ENCODE data around the gene SLAMF8. TPM values are rescaled to one million over a fixed set of nuclear protein-coding genes. Genes with fewer than 3 reads are reported as not detected.
A peak's percentile ranks its signal among the peaks of the same experiment; 100 is the strongest.

The SLAMF8 gene
- polyA plus RNA-seq, 1 donor = 4.5 TPM

DNA sequence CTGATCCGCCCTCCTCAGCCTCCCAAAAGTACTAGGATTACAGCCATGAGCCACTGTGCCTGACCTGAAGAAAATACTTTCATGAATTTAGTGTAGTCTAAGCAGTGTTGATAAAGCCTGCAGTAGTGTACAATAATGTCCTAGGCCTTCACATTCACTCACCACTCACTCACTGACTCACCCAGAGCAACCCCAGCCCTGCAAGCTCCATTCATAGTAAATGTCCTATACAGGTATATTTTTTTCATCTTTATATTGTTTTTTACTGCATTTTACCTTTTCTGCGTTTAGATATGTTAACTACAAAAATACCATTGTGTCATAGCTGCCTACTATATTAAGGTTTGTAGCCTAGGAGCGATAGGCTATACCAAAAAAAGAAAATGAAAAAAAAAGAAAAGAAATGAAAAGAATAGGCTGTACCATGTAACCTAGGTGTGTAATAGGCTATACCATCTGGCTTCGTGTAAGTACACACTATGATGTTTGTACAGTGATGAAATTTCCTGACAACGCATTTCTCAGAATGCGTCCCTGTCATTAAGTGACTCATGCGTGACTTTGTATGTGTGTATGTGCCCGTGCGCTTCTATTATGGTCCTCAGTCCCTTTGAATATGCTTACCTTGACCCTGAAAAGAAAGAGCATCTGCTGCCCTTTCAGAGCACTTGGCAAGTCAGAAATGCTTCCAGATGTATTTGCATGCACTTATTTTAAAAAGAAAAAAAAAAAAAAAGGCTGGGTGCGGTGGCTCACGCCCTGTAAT lies 9.2 kb upstream of the SLAMF8 start:
- Histone ChIP-seq H3K36me3 (ENCODE audit: control insufficient read depth, insufficient read depth, low read length) (no peaks in the 10 kb centered on the region), H3K27ac (ENCODE audit: low read length) (no peak overlapping the region), H3K27me3 (ENCODE audit: control insufficient read depth, insufficient read depth, low read length) (no peaks in the 10 kb centered on the region), H3K4me3 (ENCODE audit: low read length) (no peak overlapping the region), H3K4me1 (ENCODE audit: control insufficient read depth, insufficient read depth, low read length) (no peaks in the 10 kb centered on the region), H3K9me3 (ENCODE audit: control insufficient read depth, low read depth, low read length) (no peaks in the 10 kb centered on the region)
- DNase-seq = peak; percentile 58 to 82
- WGBS (ENCODE audit: insufficient coverage, low lambda C conversion rate) = 81% methylated on average over 2 of the region's 11 CpGs

DNA sequence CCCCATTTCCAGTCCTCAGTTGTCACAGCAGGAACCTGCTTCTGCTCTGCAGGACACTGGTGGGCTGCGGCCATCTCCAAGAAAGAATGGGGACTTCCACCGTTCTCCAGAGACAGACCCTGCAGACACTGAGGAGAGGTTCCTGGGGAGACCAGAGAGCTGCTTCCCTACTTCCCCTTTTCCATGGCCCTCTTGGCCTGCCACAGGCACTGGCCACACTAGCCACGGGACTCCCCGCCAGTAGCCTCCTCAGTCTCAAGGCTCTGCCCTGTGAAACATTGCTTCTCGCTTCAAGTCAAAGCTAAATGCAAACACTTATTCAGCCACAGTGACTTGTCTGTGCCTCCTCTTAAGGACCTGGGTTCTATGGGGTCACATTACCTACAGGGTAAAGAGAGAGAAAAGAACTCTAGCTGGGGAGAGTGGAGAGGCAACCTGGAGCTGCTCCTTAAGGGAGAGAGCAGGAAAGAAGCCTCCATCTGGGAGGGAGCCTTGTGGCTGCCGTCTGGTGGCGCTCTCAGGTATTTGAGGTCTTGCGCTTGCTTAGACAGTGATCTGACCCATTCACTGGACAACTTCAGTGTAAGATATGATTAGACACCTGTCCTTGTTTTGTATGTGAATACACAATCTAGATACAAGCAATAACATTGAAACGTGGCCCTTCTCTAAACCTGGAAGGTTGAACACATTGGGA lies 5.4 kb upstream of the SLAMF8 start:
- no peaks in the 10 kb centered on the region for H3K9me3 ChIP-seq (ENCODE audit: control insufficient read depth, low read depth, low read length)
- H3K36me3 ChIP-seq (ENCODE audit: control insufficient read depth, insufficient read depth, low read length) = no peaks in the 10 kb centered on the region
- WGBS (ENCODE audit: insufficient coverage, low lambda C conversion rate) = no CpG with 5 or more reads among the region's 9 CpGs
- no peak overlapping the region for H3K4me3 ChIP-seq (ENCODE audit: low read length)
- H3K27ac ChIP-seq (ENCODE audit: low read length) = no peak overlapping the region
- H3K4me1 ChIP-seq (ENCODE audit: control insufficient read depth, insufficient read depth, low read length) = peaks cover 10% of the 10 kb centered on the region
- DNase-seq = no peak
- H3K27me3 ChIP-seq (ENCODE audit: control insufficient read depth, insufficient read depth, low read length) = no peaks in the 10 kb centered on the region

DNA sequence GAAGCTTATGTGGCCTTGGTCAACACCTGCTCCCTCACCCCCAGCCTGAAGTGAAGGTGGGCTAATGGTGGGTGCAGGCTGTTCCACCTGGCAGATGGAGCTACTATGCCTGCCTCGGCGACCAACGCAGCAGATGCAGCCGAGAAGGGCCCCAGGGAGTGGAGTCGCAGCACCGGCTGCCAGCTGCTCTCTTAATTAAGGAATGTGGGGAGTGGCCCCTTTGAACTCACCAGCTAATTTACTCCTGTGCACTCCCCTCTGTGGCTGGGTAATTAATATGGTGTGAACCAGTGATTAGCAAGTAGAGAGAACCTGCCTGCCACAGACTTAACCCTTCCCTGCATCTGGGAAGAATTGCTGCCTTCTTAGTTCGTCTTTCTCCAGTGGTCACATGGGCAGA lies 3.3 kb upstream of the SLAMF8 start:
- H3K4me3 ChIP-seq (ENCODE audit: low read length) = no peak overlapping the region
- no peaks in the 10 kb centered on the region for H3K9me3 ChIP-seq (ENCODE audit: control insufficient read depth, low read depth, low read length)
- H3K27ac ChIP-seq (ENCODE audit: low read length) = no peak overlapping the region
- H3K27me3 ChIP-seq (ENCODE audit: control insufficient read depth, insufficient read depth, low read length) = no peaks in the 10 kb centered on the region
- DNase-seq = peak; percentile 26 to 57
- no peaks in the 10 kb centered on the region for H3K36me3 ChIP-seq (ENCODE audit: control insufficient read depth, insufficient read depth, low read length)
- peaks cover 10% of the 10 kb centered on the region for H3K4me1 ChIP-seq (ENCODE audit: control insufficient read depth, insufficient read depth, low read length)
- WGBS (ENCODE audit: insufficient coverage, low lambda C conversion rate) = no CpG with 5 or more reads among the region's 7 CpGs

DNA sequence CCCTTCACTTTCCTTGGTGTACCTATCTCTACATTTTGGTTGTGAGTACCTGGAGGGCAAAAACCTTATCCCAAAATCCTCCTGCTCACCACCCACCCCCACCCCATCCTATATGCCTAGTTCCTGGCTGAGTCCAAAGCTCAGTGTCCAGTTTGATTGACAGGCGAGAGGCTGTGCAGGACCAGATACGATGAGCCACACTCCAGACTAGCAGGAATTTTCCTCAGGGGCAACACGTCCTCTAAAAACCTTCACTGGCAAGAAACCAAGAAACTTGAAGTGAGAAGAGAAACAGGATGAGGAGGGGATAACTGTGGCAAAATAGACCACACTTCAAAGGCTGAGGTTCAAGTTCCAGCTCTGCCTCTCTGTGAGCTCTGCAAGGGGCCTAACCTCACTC lies 1.1 kb upstream of the SLAMF8 start:
- H3K27ac ChIP-seq (ENCODE audit: low read length) = no peak overlapping the region
- no peaks in the 10 kb centered on the region for H3K27me3 ChIP-seq (ENCODE audit: control insufficient read depth, insufficient read depth, low read length)
- no peak for DNase-seq
- no peak overlapping the region for H3K4me3 ChIP-seq (ENCODE audit: low read length)
- 40% methylated on average over 1 of the region's 3 CpGs for WGBS (ENCODE audit: insufficient coverage, low lambda C conversion rate)
- no peaks in the 10 kb centered on the region for H3K9me3 ChIP-seq (ENCODE audit: control insufficient read depth, low read depth, low read length)
- H3K4me1 ChIP-seq (ENCODE audit: control insufficient read depth, insufficient read depth, low read length) = peaks cover 10% of the 10 kb centered on the region
- no peaks in the 10 kb centered on the region for H3K36me3 ChIP-seq (ENCODE audit: control insufficient read depth, insufficient read depth, low read length)

DNA sequence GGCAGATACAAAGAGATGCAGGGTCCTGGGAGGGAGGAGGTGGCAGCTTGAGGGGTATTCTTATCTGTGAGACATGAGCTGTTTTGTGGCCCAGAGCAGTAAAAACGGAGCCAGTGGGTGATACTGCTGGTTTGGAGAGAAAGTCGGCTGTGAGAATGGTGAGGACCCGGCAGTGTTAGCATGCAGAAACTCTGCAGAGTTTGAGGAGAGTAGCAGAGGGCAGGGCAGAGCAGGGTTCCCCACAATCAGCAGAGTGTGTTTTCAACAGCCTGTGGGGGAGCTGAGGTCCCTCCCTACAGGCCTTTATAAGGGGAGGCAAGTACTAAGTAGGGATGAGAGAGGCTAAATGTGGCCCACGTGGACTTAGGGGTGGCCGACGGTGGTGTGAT lies 423 bp downstream of the SLAMF8 start:
- H3K27me3 ChIP-seq (ENCODE audit: control insufficient read depth, insufficient read depth, low read length) = no peaks in the 10 kb centered on the region
- H3K36me3 ChIP-seq (ENCODE audit: control insufficient read depth, insufficient read depth, low read length) = no peaks in the 10 kb centered on the region
- no CpG with 5 or more reads among the region's 6 CpGs for WGBS (ENCODE audit: insufficient coverage, low lambda C conversion rate)
- H3K9me3 ChIP-seq (ENCODE audit: control insufficient read depth, low read depth, low read length) = no peaks in the 10 kb centered on the region
- H3K4me1 ChIP-seq (ENCODE audit: control insufficient read depth, insufficient read depth, low read length) = peaks cover 10% of the 10 kb centered on the region
- DNase-seq = no peak
- H3K27ac ChIP-seq (ENCODE audit: low read length) = no peak overlapping the region
- H3K4me3 ChIP-seq (ENCODE audit: low read length) = no peak overlapping the region

DNA sequence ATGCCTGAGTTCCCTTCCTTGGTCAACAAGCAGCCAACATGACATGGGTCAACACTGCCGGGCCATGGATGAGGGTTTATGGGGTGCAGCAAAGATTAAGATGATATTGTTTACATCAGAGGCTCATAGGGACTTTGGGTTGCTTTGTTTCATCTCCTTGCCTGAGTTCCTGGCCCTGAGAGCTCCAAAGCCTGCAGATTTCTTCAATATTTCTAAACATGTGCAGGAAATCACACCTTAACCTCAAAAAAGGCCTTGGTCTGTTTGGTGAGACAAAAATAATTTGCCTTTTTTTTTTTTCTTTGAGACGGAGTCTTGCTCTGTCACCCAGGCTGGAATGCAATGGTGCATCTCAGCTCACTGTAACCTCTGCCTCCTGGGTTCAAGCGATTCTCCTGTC lies 876 bp downstream of the SLAMF8 start:
- no peak overlapping the region for H3K27ac ChIP-seq (ENCODE audit: low read length)
- no peak overlapping the region for H3K4me3 ChIP-seq (ENCODE audit: low read length)
- H3K27me3 ChIP-seq (ENCODE audit: control insufficient read depth, insufficient read depth, low read length) = no peaks in the 10 kb centered on the region
- no peak for DNase-seq
- WGBS (ENCODE audit: insufficient coverage, low lambda C conversion rate) = no CpG with 5 or more reads among the region's 3 CpGs
- no peaks in the 10 kb centered on the region for H3K36me3 ChIP-seq (ENCODE audit: control insufficient read depth, insufficient read depth, low read length)
- peaks cover 10% of the 10 kb centered on the region for H3K4me1 ChIP-seq (ENCODE audit: control insufficient read depth, insufficient read depth, low read length)
- H3K9me3 ChIP-seq (ENCODE audit: control insufficient read depth, low read depth, low read length) = no peaks in the 10 kb centered on the region

DNA sequence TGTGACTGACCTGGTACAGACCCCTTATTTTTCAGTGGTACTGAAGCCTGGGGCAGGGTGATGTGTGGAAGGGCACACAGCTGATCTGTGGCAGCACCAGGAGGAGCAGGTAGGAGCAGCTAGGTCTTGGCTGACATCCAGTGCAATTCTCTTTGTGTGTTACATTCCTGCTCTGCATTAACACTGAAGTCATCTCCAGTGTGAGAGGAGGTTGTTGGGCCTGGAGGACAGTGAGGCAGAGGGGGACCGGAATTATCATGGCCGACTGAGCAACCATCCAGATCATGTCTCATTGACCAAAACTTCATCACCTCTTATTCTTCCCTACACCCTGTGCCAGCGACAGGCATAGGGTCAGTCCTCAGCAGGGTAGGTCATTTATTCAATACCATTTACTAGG lies 1.5 kb downstream of the SLAMF8 start:
- WGBS (ENCODE audit: insufficient coverage, low lambda C conversion rate) = 100% methylated on average over 1 of the region's 3 CpGs
- H3K27ac ChIP-seq (ENCODE audit: low read length) = no peak overlapping the region

DNA sequence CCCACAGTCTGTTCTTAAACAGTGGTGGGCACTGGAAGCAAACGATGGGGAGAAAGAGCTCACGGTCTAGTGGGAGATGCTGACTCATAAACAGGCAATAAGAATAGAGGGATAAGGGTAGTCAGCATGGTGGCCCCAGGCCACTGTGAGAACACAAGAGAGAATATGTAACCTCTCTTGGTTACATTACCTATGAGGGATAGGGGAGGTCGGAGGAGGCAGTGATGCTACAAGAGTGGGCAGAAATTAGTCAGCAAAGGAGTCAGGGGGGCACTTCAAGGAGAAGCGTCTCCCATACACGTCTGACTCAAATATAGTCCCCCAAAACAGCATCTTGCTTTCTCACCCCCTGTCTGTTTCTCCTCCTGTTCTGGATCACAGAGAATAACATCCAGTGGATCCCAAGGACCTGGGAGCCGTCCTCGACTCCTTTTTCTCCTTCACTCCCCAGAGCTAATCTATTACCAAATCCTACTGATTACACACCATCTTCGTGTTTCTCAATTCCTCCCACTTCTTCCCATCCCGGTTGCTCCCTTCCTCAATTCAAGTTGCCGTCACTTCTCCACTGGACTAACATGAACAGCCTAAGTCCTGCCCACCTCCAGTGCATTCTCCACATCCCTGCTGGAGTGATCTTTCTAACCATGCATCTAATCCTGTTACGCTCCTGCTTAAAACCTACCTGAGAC lies 2.1 kb downstream of the SLAMF8 start:
- DNase-seq = no peak
- H3K36me3 ChIP-seq (ENCODE audit: control insufficient read depth, insufficient read depth, low read length) = no peaks in the 10 kb centered on the region
- no peaks in the 10 kb centered on the region for H3K4me1 ChIP-seq (ENCODE audit: control insufficient read depth, insufficient read depth, low read length)
- H3K27ac ChIP-seq (ENCODE audit: low read length) = no peak overlapping the region
- WGBS (ENCODE audit: insufficient coverage, low lambda C conversion rate) = 87% methylated on average over 5 of the region's 11 CpGs
- H3K4me3 ChIP-seq (ENCODE audit: low read length) = no peak overlapping the region
- no peaks in the 10 kb centered on the region for H3K9me3 ChIP-seq (ENCODE audit: control insufficient read depth, low read depth, low read length)
- H3K27me3 ChIP-seq (ENCODE audit: control insufficient read depth, insufficient read depth, low read length) = no peaks in the 10 kb centered on the region

More for the DNA sequence above, 1.5 kb downstream of the SLAMF8 start:
- DNase-seq = no peak
- Histone ChIP-seq H3K9me3 (ENCODE audit: control insufficient read depth, low read depth, low read length) (no peaks in the 10 kb centered on the region), H3K4me1 (ENCODE audit: control insufficient read depth, insufficient read depth, low read length) (peaks cover 5% of the 10 kb centered on the region), H3K4me3 (ENCODE audit: low read length) (no peak overlapping the region), H3K27me3 (ENCODE audit: control insufficient read depth, insufficient read depth, low read length) (no peaks in the 10 kb centered on the region), H3K36me3 (ENCODE audit: control insufficient read depth, insufficient read depth, low read length) (no peaks in the 10 kb centered on the region)

DNA sequence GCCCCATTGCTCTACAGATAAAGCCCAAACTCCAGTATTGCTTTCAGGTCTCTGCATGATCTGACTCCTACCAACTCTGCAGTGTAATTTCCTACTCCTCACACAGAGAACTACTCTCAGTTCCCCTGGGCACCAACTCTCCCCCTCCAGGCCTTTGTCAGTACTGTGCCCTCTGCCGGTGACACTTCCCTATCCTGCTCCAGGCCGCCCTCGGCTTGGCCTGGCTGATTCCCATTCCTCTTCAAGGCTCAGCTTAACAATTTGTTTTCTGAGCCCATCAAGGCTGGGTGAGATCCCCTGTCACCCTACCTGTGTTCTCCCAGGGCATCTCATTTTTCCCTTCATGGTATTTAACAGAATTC lies 2.6 kb downstream of the SLAMF8 start:
- peak; percentile 25 to 32 for DNase-seq
- H3K36me3 ChIP-seq (ENCODE audit: control insufficient read depth, insufficient read depth, low read length) = no peaks in the 10 kb centered on the region
- no peak overlapping the region for H3K27ac ChIP-seq (ENCODE audit: low read length)
- H3K27me3 ChIP-seq (ENCODE audit: control insufficient read depth, insufficient read depth, low read length) = no peaks in the 10 kb centered on the region
- no peaks in the 10 kb centered on the region for H3K9me3 ChIP-seq (ENCODE audit: control insufficient read depth, low read depth, low read length)
- no peak overlapping the region for H3K4me3 ChIP-seq (ENCODE audit: low read length)
- no peaks in the 10 kb centered on the region for H3K4me1 ChIP-seq (ENCODE audit: control insufficient read depth, insufficient read depth, low read length)
- no CpG with 5 or more reads among the region's 3 CpGs for WGBS (ENCODE audit: insufficient coverage, low lambda C conversion rate)

DNA sequence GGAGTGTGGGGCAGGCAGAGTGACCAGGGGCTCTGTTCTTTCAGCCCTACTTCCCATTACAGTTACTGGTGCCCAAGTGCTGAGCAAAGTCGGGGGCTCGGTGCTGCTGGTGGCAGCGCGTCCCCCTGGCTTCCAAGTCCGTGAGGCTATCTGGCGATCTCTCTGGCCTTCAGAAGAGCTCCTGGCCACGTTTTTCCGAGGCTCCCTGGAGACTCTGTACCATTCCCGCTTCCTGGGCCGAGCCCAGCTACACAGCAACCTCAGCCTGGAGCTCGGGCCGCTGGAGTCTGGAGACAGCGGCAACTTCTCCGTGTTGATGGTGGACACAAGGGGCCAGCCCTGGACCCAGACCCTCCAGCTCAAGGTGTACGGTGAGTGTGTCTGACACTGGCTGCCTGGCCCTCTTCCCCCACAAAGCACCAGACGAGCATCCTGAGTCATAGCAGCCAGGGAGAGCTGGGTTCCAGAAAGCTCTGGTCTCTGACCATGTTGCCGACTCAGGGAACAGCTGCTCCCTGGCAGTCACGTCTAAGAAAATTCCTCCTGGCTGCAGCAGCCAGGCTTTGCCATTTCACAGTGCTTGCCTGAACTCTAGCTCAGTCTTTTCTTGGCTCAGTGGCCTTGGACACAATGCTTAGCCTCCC lies 3.3 kb downstream of the SLAMF8 start:
- no peaks in the 10 kb centered on the region for H3K36me3 ChIP-seq (ENCODE audit: control insufficient read depth, insufficient read depth, low read length)
- no peaks in the 10 kb centered on the region for H3K27me3 ChIP-seq (ENCODE audit: control insufficient read depth, insufficient read depth, low read length)
- no peak for DNase-seq
- no peaks in the 10 kb centered on the region for H3K4me1 ChIP-seq (ENCODE audit: control insufficient read depth, insufficient read depth, low read length)
- no CpG with 5 or more reads among the region's 18 CpGs for WGBS (ENCODE audit: insufficient coverage, low lambda C conversion rate)
- H3K4me3 ChIP-seq (ENCODE audit: low read length) = no peak overlapping the region
- no peak overlapping the region for H3K27ac ChIP-seq (ENCODE audit: low read length)
- H3K9me3 ChIP-seq (ENCODE audit: control insufficient read depth, low read depth, low read length) = no peaks in the 10 kb centered on the region

Measured in large intestine (tissue), 3 donors.